GM10847 (cell line): Measurements from ENCODE around the gene KLK11.

Experiments used
- POLR2A ChIP-seq: IDR thresholded peaks from 2 replicates; pipeline ENCODE4 v1.6.1; 2011; ENCODE audit not compliant: insufficient read length; ENCODE audit errors: extremely low read depth

Gene KLK11

DNA sequence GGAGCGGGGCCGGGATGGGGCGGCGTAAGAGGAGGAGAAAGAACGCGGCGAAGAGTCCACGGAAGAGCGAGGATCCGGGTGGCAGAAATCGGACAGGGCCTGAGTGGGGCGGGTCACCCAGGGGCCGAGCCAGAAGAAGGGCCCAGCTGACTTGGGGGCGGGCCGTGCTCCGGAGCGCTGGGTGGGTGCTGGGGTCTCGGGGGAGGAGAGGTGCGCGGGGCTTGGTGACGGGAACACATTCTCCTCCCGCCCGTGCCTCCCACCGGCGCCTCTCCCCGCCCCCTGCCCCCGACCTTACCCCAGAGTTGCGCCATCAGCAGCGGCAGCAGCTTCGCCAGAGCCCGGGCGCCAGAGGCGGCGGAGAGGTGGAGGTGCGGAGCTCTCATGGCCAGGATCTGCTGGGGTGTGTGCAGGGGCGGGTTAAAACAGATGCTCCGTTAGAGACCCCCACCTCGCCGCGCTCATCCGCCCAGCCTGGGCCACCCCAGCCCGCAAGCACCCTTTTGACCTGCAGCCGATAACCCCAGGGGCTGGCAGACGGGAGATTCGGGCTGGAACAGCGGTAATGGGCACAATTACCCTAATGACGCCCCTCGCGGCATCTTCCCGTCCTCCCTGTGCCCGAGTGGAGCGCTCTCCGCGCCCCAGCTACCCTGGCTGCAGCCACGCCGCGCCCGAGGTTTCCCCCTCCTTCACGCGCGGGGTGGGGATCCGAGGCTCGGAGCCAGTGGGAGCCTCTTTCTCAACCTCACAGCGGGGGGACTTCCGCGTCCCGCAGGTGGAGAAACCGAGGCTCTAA is 7.5 kb downstream of the KLK11 start:
- TF ChIP-seq POLR2A = no peak

DNA sequence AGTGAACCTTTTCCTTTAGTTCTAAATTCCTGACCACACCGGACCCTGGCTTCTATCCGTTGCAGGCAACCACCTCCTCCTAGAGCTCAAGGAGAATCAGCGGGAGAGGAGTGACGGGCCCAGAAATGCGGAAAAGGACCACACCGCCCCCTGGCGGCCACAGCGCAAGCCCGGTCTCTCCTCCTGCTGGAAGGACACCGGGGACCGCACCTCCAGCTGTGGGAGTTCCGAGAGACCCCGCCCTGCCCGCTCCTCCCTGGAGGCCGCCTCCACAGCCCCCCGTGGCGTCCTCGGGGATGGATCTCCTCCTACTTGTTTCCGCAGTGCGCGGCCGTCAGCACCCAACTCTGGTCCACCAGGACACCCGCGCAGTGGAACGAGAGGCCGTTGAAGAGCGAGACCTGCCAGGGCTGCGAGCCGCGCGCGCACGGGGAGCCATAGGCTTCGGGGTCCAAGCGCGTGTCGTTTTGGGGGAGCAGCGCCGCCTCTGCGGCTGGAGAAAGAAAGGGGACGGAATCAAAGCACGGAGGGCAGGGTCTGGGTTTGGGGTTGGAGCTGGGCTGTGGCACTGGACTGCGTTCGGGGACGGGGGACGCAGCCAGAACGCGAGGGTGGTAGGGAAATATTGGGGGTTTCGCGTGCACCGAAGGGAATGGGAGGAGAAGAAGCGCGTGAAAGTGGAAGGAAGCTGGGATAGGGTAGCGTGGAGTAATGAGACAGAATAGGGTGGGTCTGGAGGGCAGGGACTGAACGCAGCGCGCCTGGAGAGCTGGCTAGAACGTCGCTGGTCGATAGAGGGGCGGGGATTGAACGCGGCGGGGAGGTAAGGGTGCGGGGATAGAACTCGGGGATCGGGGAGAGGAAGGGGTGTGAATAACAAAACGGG is 9.4 kb downstream of the KLK11 start:
- no peak for TF ChIP-seq POLR2A

GRCh38 chr19:51015691-51016267 is 10.6 kb downstream of the KLK11 start:
- no peak for TF ChIP-seq POLR2A

GRCh38 chr19:51014242-51014641 is 12.2 kb downstream of the KLK11 start:
- no peak for TF ChIP-seq POLR2A

DNA sequence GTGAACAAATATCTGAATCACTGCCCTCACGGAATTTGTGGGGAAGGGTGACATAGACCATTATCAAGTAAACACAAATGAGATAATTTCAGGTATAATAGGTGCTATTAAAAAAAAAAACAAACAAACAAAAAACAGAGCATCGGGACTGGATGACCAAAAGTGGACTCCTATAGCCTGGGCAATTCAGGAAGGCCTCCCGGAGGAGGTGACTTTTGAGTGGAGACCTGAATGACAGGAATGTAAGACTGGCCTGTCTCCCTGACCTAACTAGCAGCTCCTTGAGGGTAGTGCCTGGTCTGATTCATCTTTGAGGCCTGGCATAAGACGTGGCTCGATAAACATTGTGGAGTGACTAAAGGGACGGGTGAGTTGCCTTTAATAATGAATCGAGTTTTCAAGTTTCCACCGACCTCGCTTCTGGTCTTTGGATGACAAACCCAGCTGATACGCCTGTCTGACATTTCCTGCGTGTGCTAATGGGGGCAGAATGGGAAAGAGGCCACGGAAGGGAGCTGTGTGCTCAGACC is 13.7 kb downstream of the KLK11 start:
- no peak for TF ChIP-seq POLR2A

DNA sequence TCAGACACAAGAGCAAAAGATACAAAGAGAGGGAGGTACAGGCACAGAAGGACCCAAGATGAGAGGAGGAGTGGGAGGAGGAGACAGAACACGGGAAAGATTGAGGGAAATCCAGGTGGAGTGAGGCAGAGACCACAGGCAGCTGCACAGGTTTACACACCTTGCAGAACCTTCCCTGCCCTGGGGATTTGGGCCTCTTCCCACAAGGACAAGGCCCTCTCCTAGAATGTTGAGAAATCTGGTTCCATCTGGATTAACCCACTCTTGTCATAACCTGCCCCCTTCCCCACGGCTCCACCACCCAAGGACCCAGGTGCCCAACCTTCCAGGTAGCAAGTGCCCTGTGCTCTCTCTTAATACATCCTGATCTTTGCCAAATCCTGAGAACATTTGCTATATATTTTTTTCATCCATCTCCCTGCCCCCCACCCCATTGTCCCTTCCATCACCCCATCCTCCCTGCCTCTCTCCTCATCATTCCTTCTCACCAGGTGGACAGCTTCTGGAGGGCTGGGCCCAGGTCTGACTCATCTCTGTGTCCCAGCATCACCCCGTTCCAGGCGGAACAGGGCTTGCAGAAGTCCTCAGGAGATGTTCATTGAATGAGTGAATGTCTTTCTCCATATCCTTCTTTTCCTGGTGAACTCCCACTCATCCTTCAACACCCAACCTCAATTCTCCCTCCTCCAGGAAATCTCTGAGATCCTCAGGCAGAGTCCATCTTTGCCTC is 16.2 kb downstream of the KLK11 start:
- no peak for TF ChIP-seq POLR2A

DNA sequence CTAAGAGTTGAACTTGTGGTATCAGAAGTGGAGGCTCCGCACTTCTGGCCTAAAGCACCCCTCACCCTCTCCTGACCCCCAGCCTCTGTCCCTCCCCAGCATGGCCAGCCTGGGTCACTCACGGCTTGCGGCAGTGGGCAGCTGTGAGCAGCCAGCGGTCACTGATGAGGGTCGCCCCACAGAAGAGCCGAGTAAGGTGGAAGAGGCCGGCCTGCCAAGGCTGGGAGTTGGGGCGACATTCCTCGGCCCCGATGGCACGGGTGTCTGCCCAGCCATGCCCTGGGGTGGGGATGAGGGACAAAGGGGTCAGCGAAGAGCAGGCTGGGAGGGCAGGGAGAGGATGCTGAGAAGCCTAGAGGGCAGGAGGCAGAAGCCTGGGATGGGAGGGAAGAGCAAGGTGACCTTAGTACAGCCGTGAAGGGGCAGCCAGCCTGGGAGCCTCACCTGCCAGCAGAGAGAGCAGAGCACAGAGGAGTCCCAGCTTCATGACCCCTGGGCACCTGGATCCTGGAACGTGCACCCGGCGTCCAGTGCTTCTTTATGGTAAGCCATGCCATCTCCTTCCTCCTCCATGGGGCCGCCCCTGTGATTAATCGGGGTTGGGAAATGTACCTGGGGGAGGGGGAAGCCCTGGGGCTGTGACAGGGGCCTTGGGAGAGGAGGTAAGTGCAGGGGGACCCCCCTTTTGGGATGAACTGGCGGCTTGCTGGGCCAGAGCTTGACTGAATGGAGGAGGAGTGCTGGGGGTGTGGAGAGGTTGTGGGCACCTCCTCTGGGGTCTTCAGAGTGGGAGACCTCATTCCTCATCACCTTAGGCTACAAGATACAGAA is 17.1 kb downstream of the KLK11 start:
- TF ChIP-seq POLR2A = no peak

GRCh38 chr19:51007488-51007887 is 18.9 kb downstream of the KLK11 start:
- no peak for TF ChIP-seq POLR2A

- no peak for TF ChIP-seq POLR2A
These were observed 20.0 kb downstream of the KLK11 start for GRCh38 chr19:51006406-51006805.

DNA sequence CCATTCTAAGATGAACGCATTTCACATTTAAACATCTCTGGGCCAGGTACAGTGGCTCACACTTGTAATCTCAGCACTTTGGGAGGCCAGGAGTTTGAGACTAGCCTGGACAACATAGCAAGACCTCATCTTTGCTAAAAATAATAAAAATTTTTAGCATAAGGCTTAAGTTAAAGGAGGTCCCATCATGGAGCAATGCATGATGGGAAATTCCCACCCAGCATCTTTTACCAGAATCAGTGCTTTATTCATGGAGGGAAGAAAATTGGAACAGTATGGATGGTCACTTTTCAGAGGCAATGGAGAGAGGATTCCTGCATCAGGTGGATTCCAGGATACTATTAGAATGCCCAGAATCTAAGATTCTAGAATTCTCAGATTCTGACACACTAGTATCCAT is 21.2 kb downstream of the KLK11 start:
- no peak for TF ChIP-seq POLR2A

DNA sequence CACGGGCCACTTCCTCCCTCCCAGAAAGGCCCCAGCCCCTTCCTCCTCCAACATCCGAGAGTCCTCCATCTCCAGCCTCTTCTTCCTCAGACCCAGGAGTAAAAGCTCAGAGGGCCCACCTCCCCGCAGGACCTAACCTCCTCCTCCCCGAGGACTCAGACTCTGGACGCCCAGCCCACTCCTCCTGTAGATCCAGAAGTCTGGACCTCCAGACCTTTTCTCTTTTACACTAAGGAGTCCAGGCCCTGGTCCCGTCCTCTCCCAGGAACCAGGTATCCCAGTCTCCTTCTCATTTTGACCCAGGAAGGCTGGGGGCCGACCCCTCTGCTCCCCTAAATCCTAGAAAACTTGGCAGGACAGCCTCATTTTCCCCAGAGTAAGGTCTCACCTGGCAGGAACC is 23.1 kb downstream of the KLK11 start:
- no peak for TF ChIP-seq POLR2A

GRCh38 chr19:51002542-51003311 is 23.7 kb downstream of the KLK11 start:
- no peak for TF ChIP-seq POLR2A

DNA sequence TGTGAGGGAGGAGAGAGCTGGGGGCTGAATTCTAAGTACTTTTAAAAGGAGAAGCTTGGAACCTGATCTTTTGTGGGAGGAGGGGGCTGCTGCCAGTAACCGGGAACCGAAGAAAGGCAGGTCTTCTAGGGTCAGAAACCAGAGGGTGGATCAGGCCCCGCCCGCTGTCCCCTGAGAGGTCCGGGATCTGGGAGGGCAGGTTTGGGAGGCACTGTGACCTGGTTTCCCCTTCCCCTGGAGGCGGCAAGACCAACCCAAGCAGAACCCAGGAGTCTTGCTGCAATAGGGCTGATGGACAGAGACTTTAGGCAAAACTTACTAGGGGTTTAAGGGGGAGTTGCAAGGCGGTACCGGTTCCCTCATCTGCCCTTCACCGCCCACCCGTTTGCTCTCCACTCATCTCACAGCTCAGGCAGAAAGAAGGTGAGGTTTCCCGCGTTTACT is 24.3 kb downstream of the KLK11 start:
- TF ChIP-seq POLR2A = no peak
